HepG2 (cell line): Measurements from ENCODE around the gene B9D2. TPM values are rescaled to one million over a fixed set of nuclear protein-coding genes. Genes with fewer than 3 reads are reported as not detected.

ENCODE experiments used
- CCAR2 ChIP-seq: fragments of 200-400 bp; formaldehyde crosslinking; optimal IDR thresholded peaks from 2 replicates; pipeline ENCODE3; 2018; ENCODE audit warnings: low read depth, mild to moderate bottlenecking, low read length, moderate library complexity
- ELF1 ChIP-seq: sonication (generic); formaldehyde crosslinking; IDR thresholded peaks from 2 replicates; pipeline ENCODE4 v1.4.0; 2020; ENCODE audit warnings: missing genetic modification reagents
- JARID2 ChIP-seq: sonication (generic); formaldehyde crosslinking; IDR thresholded peaks from 2 replicates; pipeline ENCODE4 v1.8.1; 2023; ENCODE audit warnings: missing genetic modification reagents, inconsistent platforms; ENCODE audit not compliant: insufficient replicate concordance
- POGZ ChIP-seq: sonication (generic); formaldehyde crosslinking; IDR thresholded peaks from 2 replicates; pipeline ENCODE4 v1.4.0; 2020; ENCODE audit warnings: mild to moderate bottlenecking, missing genetic modification reagents
- TBP ChIP-seq: sonication (generic); formaldehyde crosslinking; IDR thresholded peaks from 2 replicates; pipeline ENCODE4 v1.5.0; 2020; ENCODE audit warnings: missing genetic modification reagents
- ZEB1 ChIP-seq: IDR thresholded peaks from 2 replicates; pipeline ENCODE4 v1.6.1; 2012; ENCODE audit warnings: mild to moderate bottlenecking, low read depth, inconsistent platforms; ENCODE audit not compliant: insufficient replicate concordance
- ZFP41 ChIP-seq: sonication (generic); formaldehyde crosslinking; IDR thresholded peaks from 2 replicates; pipeline ENCODE4 v1.4.0; 2020; ENCODE audit warnings: mild to moderate bottlenecking, missing genetic modification reagents, borderline replicate concordance
- ZNF235 ChIP-seq: sonication (generic); formaldehyde crosslinking; IDR thresholded peaks from 2 replicates; pipeline ENCODE4 v1.8.1; 2023; ENCODE audit warnings: mild to moderate bottlenecking, missing genetic modification reagents, borderline replicate concordance
- ZNF30 ChIP-seq: sonication (generic); formaldehyde crosslinking; IDR thresholded peaks from 2 replicates; pipeline ENCODE4 v1.5.0; 2020; ENCODE audit warnings: mild to moderate bottlenecking, missing genetic modification reagents
- polyA plus RNA-seq, 8 experiments: library from polyadenylated mRNA; depleted of rRNA in 3 of 8; stranded (reverse) in 7 of 8; unstranded in 1 of 8; fragments of >200 nt; fragmentation: Illumina TruSeq in 4 of 8; extraction: Trizol in 4 of 8; gene quantifications; 2 replicates each; pipeline versions ENCODE4 v1.2.1 to v1.2.3, GENCODE V29; 2011 to 2016; ENCODE audit warnings: low read depth in 4 of 8, missing spikeins in 1 of 8, mixed read lengths in 1 of 8; ENCODE audit not compliant: insufficient read depth in 1 of 8
- total RNA-seq, 5 experiments: library from RNA; depleted of rRNA; stranded (reverse); fragments of >200 nt; fragmentation: Illumina TruSeq; extraction: Trizol; gene quantifications; 2 replicates each; pipeline ENCODE4 v1.2.3, GENCODE V29; 2016; ENCODE audit warnings: low read depth in 1 of 5
- TF ChIP-seq, protein P1 (sequence below): sonication (generic); formaldehyde crosslinking; conservative IDR thresholded peaks from 2 replicates; pipeline ENCODE4 v1.8.0; 2022; ENCODE audit warnings: low read depth, missing genetic modification reagents
- TF ChIP-seq, protein P2 (sequence below): sonication (generic); formaldehyde crosslinking; IDR thresholded peaks from 2 replicates; pipeline ENCODE4 v1.9.0; 2021; ENCODE audit warnings: mild to moderate bottlenecking, missing genetic modification reagents
- TF ChIP-seq, protein P3 (sequence below): sonication (generic); formaldehyde crosslinking; IDR thresholded peaks from 2 replicates; pipeline ENCODE4 v1.4.0; 2020; ENCODE audit warnings: missing genetic modification reagents, borderline replicate concordance
- TF ChIP-seq, protein P4 (sequence below): sonication (generic); formaldehyde crosslinking; IDR thresholded peaks from 2 replicates; pipeline ENCODE4 v1.5.1; 2020; ENCODE audit warnings: missing genetic modification reagents, mild to moderate bottlenecking, borderline replicate concordance

The B9D2 gene
- total and polyA plus RNA-seq, 2 of the 13 experiments (the other 11 are each of a cell fraction or from before 2014, with no cell fraction given): 3.1 to 4.4 TPM

DNA sequence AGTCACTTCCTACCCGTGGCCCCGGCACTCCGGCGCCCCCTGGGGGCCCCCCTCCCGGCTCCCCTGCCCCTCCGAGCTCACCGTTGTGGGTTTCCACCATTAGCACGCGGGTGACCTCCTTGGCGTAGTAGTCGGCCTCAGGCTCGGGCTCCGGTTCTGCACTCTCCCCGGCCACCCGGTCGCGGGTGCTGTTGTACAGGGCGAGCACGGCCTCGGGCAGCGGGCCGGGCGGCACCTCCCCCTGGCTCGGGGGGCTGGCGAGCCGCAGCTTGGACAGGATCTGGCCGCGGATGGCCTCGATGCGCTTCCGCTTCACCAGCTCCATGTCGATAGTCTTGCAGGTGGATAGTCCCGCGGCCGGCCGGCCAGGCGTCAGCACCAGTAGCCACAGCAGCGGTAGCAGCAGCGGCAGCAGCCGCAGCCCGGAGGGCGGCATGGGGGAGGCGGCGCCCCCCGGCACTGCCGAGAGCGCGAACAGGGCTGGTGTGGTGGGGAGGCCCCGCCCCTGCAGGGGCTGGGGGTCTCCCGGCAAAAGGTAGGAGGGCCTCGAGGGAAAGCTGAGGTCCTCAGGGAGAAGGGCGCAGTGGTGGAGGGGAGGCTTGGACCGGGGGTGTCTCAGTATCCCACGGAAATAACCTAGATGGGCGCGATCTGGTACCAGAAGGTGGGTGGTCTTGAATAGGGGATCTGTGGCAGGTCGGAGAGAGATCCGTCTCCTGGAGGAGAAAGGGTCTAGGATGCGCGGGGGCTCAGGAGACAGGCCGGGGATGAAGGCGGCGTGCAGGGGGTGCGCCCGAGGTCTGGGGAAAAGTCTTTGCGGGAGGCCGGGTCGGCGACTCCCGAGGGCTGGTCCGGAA, 11.1 kb downstream of the B9D2 start (continued):
- TF ChIP-seq POGZ (CRISPR knock-in tag): no peak
- TF ChIP-seq ZNF235 (CRISPR knock-in tag): no peak
- TF ChIP-seq, protein P1, sequence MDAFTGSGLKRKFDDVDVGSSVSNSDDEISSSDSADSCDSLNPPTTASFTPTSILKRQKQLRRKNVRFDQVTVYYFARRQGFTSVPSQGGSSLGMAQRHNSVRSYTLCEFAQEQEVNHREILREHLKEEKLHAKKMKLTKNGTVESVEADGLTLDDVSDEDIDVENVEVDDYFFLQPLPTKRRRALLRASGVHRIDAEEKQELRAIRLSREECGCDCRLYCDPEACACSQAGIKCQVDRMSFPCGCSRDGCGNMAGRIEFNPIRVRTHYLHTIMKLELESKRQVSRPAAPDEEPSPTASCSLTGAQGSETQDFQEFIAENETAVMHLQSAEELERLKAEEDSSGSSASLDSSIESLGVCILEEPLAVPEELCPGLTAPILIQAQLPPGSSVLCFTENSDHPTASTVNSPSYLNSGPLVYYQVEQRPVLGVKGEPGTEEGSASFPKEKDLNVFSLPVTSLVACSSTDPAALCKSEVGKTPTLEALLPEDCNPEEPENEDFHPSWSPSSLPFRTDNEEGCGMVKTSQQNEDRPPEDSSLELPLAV (CRISPR knock-in tag): no peak
- TF ChIP-seq ZNF30 (CRISPR knock-in tag): no peak
- no peak for TF ChIP-seq ZEB1
- no peak for TF ChIP-seq JARID2 (CRISPR knock-in tag)
- TF ChIP-seq ZFP41 (CRISPR knock-in tag): no peak
- TF ChIP-seq ELF1 (CRISPR knock-in tag): no peak
- TF ChIP-seq, protein P2, sequence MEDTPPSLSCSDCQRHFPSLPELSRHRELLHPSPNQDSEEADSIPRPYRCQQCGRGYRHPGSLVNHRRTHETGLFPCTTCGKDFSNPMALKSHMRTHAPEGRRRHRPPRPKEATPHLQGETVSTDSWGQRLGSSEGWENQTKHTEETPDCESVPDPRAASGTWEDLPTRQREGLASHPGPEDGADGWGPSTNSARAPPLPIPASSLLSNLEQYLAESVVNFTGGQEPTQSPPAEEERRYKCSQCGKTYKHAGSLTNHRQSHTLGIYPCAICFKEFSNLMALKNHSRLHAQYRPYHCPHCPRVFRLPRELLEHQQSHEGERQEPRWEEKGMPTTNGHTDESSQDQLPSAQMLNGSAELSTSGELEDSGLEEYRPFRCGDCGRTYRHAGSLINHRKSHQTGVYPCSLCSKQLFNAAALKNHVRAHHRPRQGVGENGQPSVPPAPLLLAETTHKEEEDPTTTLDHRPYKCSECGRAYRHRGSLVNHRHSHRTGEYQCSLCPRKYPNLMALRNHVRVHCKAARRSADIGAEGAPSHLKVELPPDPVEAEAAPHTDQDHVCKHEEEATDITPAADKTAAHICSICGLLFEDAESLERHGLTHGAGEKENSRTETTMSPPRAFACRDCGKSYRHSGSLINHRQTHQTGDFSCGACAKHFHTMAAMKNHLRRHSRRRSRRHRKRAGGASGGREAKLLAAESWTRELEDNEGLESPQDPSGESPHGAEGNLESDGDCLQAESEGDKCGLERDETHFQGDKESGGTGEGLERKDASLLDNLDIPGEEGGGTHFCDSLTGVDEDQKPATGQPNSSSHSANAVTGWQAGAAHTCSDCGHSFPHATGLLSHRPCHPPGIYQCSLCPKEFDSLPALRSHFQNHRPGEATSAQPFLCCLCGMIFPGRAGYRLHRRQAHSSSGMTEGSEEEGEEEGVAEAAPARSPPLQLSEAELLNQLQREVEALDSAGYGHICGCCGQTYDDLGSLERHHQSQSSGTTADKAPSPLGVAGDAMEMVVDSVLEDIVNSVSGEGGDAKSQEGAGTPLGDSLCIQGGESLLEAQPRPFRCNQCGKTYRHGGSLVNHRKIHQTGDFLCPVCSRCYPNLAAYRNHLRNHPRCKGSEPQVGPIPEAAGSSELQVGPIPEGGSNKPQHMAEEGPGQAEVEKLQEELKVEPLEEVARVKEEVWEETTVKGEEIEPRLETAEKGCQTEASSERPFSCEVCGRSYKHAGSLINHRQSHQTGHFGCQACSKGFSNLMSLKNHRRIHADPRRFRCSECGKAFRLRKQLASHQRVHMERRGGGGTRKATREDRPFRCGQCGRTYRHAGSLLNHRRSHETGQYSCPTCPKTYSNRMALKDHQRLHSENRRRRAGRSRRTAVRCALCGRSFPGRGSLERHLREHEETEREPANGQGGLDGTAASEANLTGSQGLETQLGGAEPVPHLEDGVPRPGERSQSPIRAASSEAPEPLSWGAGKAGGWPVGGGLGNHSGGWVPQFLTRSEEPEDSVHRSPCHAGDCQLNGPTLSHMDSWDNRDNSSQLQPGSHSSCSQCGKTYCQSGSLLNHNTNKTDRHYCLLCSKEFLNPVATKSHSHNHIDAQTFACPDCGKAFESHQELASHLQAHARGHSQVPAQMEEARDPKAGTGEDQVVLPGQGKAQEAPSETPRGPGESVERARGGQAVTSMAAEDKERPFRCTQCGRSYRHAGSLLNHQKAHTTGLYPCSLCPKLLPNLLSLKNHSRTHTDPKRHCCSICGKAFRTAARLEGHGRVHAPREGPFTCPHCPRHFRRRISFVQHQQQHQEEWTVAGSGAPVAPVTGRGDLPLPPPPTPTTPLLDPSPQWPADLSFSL: no peak
- TF ChIP-seq TBP (CRISPR knock-in tag): no peak
- TF ChIP-seq, protein P3, sequence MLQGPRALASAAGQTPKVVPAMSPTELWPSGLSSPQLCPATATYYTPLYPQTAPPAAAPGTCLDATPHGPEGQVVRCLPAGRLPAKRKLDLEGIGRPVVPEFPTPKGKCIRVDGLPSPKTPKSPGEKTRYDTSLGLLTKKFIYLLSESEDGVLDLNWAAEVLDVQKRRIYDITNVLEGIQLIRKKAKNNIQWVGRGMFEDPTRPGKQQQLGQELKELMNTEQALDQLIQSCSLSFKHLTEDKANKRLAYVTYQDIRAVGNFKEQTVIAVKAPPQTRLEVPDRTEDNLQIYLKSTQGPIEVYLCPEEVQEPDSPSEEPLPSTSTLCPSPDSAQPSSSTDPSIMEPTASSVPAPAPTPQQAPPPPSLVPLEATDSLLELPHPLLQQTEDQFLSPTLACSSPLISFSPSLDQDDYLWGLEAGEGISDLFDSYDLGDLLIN (CRISPR knock-in tag): no peak
- no peak for TF ChIP-seq CCAR2
- TF ChIP-seq, protein P4, sequence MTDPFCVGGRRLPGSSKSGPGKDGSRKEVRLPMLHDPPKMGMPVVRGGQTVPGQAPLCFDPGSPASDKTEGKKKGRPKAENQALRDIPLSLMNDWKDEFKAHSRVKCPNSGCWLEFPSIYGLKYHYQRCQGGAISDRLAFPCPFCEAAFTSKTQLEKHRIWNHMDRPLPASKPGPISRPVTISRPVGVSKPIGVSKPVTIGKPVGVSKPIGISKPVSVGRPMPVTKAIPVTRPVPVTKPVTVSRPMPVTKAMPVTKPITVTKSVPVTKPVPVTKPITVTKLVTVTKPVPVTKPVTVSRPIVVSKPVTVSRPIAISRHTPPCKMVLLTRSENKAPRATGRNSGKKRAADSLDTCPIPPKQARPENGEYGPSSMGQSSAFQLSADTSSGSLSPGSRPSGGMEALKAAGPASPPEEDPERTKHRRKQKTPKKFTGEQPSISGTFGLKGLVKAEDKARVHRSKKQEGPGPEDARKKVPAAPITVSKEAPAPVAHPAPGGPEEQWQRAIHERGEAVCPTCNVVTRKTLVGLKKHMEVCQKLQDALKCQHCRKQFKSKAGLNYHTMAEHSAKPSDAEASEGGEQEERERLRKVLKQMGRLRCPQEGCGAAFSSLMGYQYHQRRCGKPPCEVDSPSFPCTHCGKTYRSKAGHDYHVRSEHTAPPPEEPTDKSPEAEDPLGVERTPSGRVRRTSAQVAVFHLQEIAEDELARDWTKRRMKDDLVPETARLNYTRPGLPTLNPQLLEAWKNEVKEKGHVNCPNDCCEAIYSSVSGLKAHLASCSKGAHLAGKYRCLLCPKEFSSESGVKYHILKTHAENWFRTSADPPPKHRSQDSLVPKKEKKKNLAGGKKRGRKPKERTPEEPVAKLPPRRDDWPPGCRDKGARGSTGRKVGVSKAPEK (CRISPR knock-in tag): peak; percentile 67; the same call in 1 of the 2 replicates
